ENCODE results near the gene OPA1. TPM values are rescaled to one million over a fixed set of nuclear protein-coding genes. Genes with fewer than 3 reads are reported as not detected.

OPA1 gene
- total RNA-seq, 1 experiment from 2014 or later = 75.4 TPM

DNA sequence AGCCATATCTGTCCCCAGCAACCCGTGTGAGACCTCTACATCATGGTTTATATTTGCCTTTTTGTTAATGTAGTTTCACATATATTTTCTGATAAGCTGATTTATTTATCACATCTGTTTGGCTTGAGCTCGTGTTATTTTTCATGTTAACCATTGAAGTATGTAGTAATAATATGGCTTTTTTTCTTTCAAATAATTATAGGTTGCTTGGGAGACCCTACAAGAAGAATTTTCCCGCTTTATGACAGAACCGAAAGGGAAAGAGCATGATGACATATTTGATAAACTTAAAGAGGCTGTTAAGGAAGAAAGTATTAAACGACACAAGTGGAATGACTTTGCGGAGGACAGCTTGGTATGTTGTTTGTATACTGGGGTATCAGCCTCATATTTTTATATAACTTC is 63.9 kb downstream of the OPA1 start:
- H2AFZ ChIP-seq (ENCODE audit: low read length) = no peak overlapping the region
- Mint-ChIP-seq H3K4me1 (peaks cover 36 to 43% of the 10 kb centered on the region in 2 experiments), H3K9me3 (no peaks in the 10 kb centered on the region; a peak in 1 of 5 replicates), H3K27ac (peak overlapping the region; percentile 6 to 93 (median 92); a peak in 4 of 7 replicates), H3K27me3 (ENCODE audit: low read depth) (no peaks in the 10 kb centered on the region), H3K4me3 (no peak overlapping the region), H3K36me3 (ENCODE audit: insufficient read depth in 1 of 3, low read depth in 3 of 3) (peaks cover 25 to 56% (median 52%) of the 10 kb centered on the region in 3 experiments; a peak in 6 of 7 replicates)
- no peak overlapping the region for H3K27ac ChIP-seq (ENCODE audit: insufficient read length, low read depth, low read length)
- H3K9me3 ChIP-seq (ENCODE audit: control insufficient read depth, low read depth, low read length) = no peaks in the 10 kb centered on the region
- H4K20me1 ChIP-seq (ENCODE audit: control insufficient read depth, insufficient read depth, insufficient read length) = no peaks in the 10 kb centered on the region
- H4K8ac ChIP-seq (replicated peaks; ENCODE audit: insufficient read length, low read depth, low read length) = no peak overlapping the region
- no peak overlapping the region for H2AK5ac ChIP-seq (ENCODE audit: insufficient read length, low read length)
- no peak overlapping the region for H3K9ac ChIP-seq (ENCODE audit: extremely low read depth, insufficient read length, low read length)
- H2BK120ac ChIP-seq (ENCODE audit: low read depth, low read length, poor library complexity, severe bottlenecking) = no peak overlapping the region
- H3K4ac ChIP-seq (ENCODE audit: low read depth, low read length) = no peak overlapping the region
- no peak overlapping the region for H3K14ac ChIP-seq (ENCODE audit: insufficient read depth, low read length)
- H3K4me1 ChIP-seq (ENCODE audit: insufficient read depth, low read length) = peaks cover 2% of the 10 kb centered on the region; the same call in 1 of the 2 replicates
- no peaks in the 10 kb centered on the region for H3K79me2 ChIP-seq (ENCODE audit: insufficient read depth, low read length)
- no peak overlapping the region for H2BK5ac ChIP-seq (ENCODE audit: insufficient read length, low read length)
- no peak overlapping the region for H2BK12ac ChIP-seq (ENCODE audit: insufficient read length, low read depth, low read length)
- no peak overlapping the region for H3T11ph ChIP-seq (ENCODE audit: low read length)
- no peak overlapping the region for H4K91ac ChIP-seq (ENCODE audit: insufficient read length, low read depth, low read length)
- no peaks in the 10 kb centered on the region for H3K79me1 ChIP-seq (ENCODE audit: insufficient read depth, low read depth, low read length, poor library complexity, severe bottlenecking)
- no peak overlapping the region for H2BK15ac ChIP-seq (ENCODE audit: low read depth, low read length)
- no peak overlapping the region for H2BK20ac ChIP-seq (ENCODE audit: low read depth, low read length, poor library complexity, severe bottlenecking)
- no peak for TF ChIP-seq CTCF (conservative IDR thresholded peaks at IDR 0.05)
- DNase-seq = no peak
- no peaks in the 10 kb centered on the region for H3K27me3 ChIP-seq (ENCODE audit: insufficient read depth, low read length)
- no peak overlapping the region for H3K4me2 ChIP-seq (ENCODE audit: insufficient read depth, insufficient read length, low read length)
- H3K56ac ChIP-seq (ENCODE audit: insufficient read length, low read depth, low read length) = no peak overlapping the region
- H4K5ac ChIP-seq (ENCODE audit: insufficient read length, low read depth, low read length) = no peak overlapping the region
- H3K18ac ChIP-seq (ENCODE audit: insufficient read length, low read depth, low read length) = no peak overlapping the region
- H3K23ac ChIP-seq (ENCODE audit: insufficient read length, low read depth, low read length) = no peak overlapping the region
- no peaks in the 10 kb centered on the region for H3K23me2 ChIP-seq (ENCODE audit: insufficient read length, low read depth, low read length, poor library complexity, severe bottlenecking)
- WGBS (ENCODE audit: extremely low coverage, insufficient read length, low lambda C conversion rate) = no CpG with 5 or more reads among the region's 6 CpGs
